ENCODE results near the gene BTBD2.

BTBD2 gene

GRCh38 chr19:2042485-2043250 lies 27.2 kb upstream of the BTBD2 start:
- Histone ChIP-seq H3K36me3 (ENCODE audit: insufficient read depth, low read depth, low read length) (peaks cover 42% of the 10 kb centered on the region), H3K4me1 (ENCODE audit: insufficient read depth, low read length) (peaks cover 14% of the 10 kb centered on the region; the same call in 1 of the 2 replicates), H3K27me3 (ENCODE audit: insufficient read depth, low read length) (no peaks in the 10 kb centered on the region), H3K4me3 (ENCODE audit: low read length) (peak overlapping the region; percentile 48; the same call in 1 of the 2 replicates), H3K9ac (ENCODE audit: low read depth, low read length) (peak overlapping the region; percentile 76), H3K27ac (ENCODE audit: low read length) (peak overlapping the region; percentile 99), H3K9me3 (ENCODE audit: insufficient read depth, low read depth, low read length) (no peaks in the 10 kb centered on the region)

GRCh38 chr19:2041683-2042484 lies 26.4 kb upstream of the BTBD2 start:
- H3K9me3 ChIP-seq (ENCODE audit: insufficient read depth, low read depth, low read length), result no peaks in the 10 kb centered on the region
- peak overlapping the region; percentile 99 for H3K27ac ChIP-seq (ENCODE audit: low read length)
- H3K27me3 ChIP-seq (ENCODE audit: insufficient read depth, low read length), result no peaks in the 10 kb centered on the region
- H3K4me1 ChIP-seq (ENCODE audit: insufficient read depth, low read length), result peaks cover 14% of the 10 kb centered on the region; the same call in 1 of the 2 replicates
- H3K4me3 ChIP-seq (ENCODE audit: low read length), result peak overlapping the region; percentile 56; the same call in 1 of the 2 replicates
- peak overlapping the region; percentile 76 for H3K9ac ChIP-seq (ENCODE audit: low read depth, low read length)
- peaks cover 42% of the 10 kb centered on the region for H3K36me3 ChIP-seq (ENCODE audit: insufficient read depth, low read depth, low read length)

- H3K9ac ChIP-seq (ENCODE audit: low read depth, low read length), result peak overlapping the region; percentile 73; the same call in 1 of the 2 replicates
- no peaks in the 10 kb centered on the region for H3K9me3 ChIP-seq (ENCODE audit: insufficient read depth, low read depth, low read length)
- H3K4me3 ChIP-seq (ENCODE audit: low read length), result peak overlapping the region; percentile 56; the same call in 1 of the 2 replicates
- peak overlapping the region; percentile 61 for H3K27ac ChIP-seq (ENCODE audit: low read length)
- peaks cover 42% of the 10 kb centered on the region for H3K36me3 ChIP-seq (ENCODE audit: insufficient read depth, low read depth, low read length)
- no peaks in the 10 kb centered on the region for H3K27me3 ChIP-seq (ENCODE audit: insufficient read depth, low read length)
- H3K4me1 ChIP-seq (ENCODE audit: insufficient read depth, low read length), result peaks cover 14% of the 10 kb centered on the region; the same call in 1 of the 2 replicates
Measured at GRCh38 chr19:2041433-2041682, 25.8 kb upstream of the BTBD2 start.

- peak overlapping the region; percentile 73; the same call in 1 of the 2 replicates for H3K9ac ChIP-seq (ENCODE audit: low read depth, low read length)
- peaks cover 14% of the 10 kb centered on the region; the same call in 1 of the 2 replicates for H3K4me1 ChIP-seq (ENCODE audit: insufficient read depth, low read length)
- H3K27ac ChIP-seq (ENCODE audit: low read length), result peak overlapping the region; percentile 61
- no peaks in the 10 kb centered on the region for H3K9me3 ChIP-seq (ENCODE audit: insufficient read depth, low read depth, low read length)
- H3K4me3 ChIP-seq (ENCODE audit: low read length), result no peak overlapping the region
- H3K36me3 ChIP-seq (ENCODE audit: insufficient read depth, low read depth, low read length), result peaks cover 42% of the 10 kb centered on the region
- no peaks in the 10 kb centered on the region for H3K27me3 ChIP-seq (ENCODE audit: insufficient read depth, low read length)
Measured at GRCh38 chr19:2040647-2041432, 25.3 kb upstream of the BTBD2 start.

- Histone ChIP-seq H3K27ac (ENCODE audit: low read length) (no peak overlapping the region), H3K9me3 (ENCODE audit: insufficient read depth, low read depth, low read length) (no peaks in the 10 kb centered on the region), H3K9ac (ENCODE audit: low read depth, low read length) (no peak overlapping the region), H3K4me3 (ENCODE audit: low read length) (no peak overlapping the region), H3K27me3 (ENCODE audit: insufficient read depth, low read length) (no peaks in the 10 kb centered on the region), H3K4me1 (ENCODE audit: insufficient read depth, low read length) (peaks cover 14% of the 10 kb centered on the region; the same call in 1 of the 2 replicates), H3K36me3 (ENCODE audit: insufficient read depth, low read depth, low read length) (peaks cover 42% of the 10 kb centered on the region)
Measured at GRCh38 chr19:2039959-2040646, 24.6 kb upstream of the BTBD2 start.

GRCh38 chr19:2039089-2039958 lies 23.8 kb upstream of the BTBD2 start:
- Histone ChIP-seq H3K27me3 (ENCODE audit: insufficient read depth, low read length) (no peaks in the 10 kb centered on the region), H3K9ac (ENCODE audit: low read depth, low read length) (no peak overlapping the region), H3K4me3 (ENCODE audit: low read length) (no peak overlapping the region), H3K27ac (ENCODE audit: low read length) (no peak overlapping the region), H3K4me1 (ENCODE audit: insufficient read depth, low read length) (peaks cover 14% of the 10 kb centered on the region; the same call in 1 of the 2 replicates), H3K9me3 (ENCODE audit: insufficient read depth, low read depth, low read length) (no peaks in the 10 kb centered on the region), H3K36me3 (ENCODE audit: insufficient read depth, low read depth, low read length) (peaks cover 42% of the 10 kb centered on the region)

GRCh38 chr19:2038284-2039088 lies 23.0 kb upstream of the BTBD2 start:
- no peak overlapping the region for H3K27ac ChIP-seq (ENCODE audit: low read length)
- H3K27me3 ChIP-seq (ENCODE audit: insufficient read depth, low read length), result no peaks in the 10 kb centered on the region
- peaks cover 42% of the 10 kb centered on the region for H3K36me3 ChIP-seq (ENCODE audit: insufficient read depth, low read depth, low read length)
- H3K4me1 ChIP-seq (ENCODE audit: insufficient read depth, low read length), result peaks cover 14% of the 10 kb centered on the region; the same call in 1 of the 2 replicates
- no peak overlapping the region for H3K9ac ChIP-seq (ENCODE audit: low read depth, low read length)
- no peak overlapping the region for H3K4me3 ChIP-seq (ENCODE audit: low read length)
- H3K9me3 ChIP-seq (ENCODE audit: insufficient read depth, low read depth, low read length), result no peaks in the 10 kb centered on the region

- Histone ChIP-seq H3K9me3 (ENCODE audit: insufficient read depth, low read depth, low read length) (no peaks in the 10 kb centered on the region), H3K4me3 (ENCODE audit: low read length) (no peak overlapping the region), H3K27ac (ENCODE audit: low read length) (no peak overlapping the region), H3K9ac (ENCODE audit: low read depth, low read length) (no peak overlapping the region), H3K4me1 (ENCODE audit: insufficient read depth, low read length) (peaks cover 13% of the 10 kb centered on the region; the same call in 1 of the 2 replicates), H3K36me3 (ENCODE audit: insufficient read depth, low read depth, low read length) (peaks cover 37% of the 10 kb centered on the region), H3K27me3 (ENCODE audit: insufficient read depth, low read length) (no peaks in the 10 kb centered on the region)
Measured at GRCh38 chr19:2037651-2038255, 22.2 kb upstream of the BTBD2 start.

- Histone ChIP-seq H3K27ac (ENCODE audit: low read length) (no peak overlapping the region), H3K27me3 (ENCODE audit: insufficient read depth, low read length) (no peaks in the 10 kb centered on the region), H3K9me3 (ENCODE audit: insufficient read depth, low read depth, low read length) (no peaks in the 10 kb centered on the region), H3K36me3 (ENCODE audit: insufficient read depth, low read depth, low read length) (peaks cover 35% of the 10 kb centered on the region), H3K4me1 (ENCODE audit: insufficient read depth, low read length) (peaks cover 3% of the 10 kb centered on the region; the same call in 1 of the 2 replicates), H3K9ac (ENCODE audit: low read depth, low read length) (no peak overlapping the region), H3K4me3 (ENCODE audit: low read length) (no peak overlapping the region)
Measured at GRCh38 chr19:2036424-2036823, 20.9 kb upstream of the BTBD2 start.
